ENCODE data around the gene CLIC5.

Gene CLIC5

GRCh38 chr6:46032110-46032998, 16.7 kb upstream of the CLIC5 start:
- DNase-seq: no peak

DNA sequence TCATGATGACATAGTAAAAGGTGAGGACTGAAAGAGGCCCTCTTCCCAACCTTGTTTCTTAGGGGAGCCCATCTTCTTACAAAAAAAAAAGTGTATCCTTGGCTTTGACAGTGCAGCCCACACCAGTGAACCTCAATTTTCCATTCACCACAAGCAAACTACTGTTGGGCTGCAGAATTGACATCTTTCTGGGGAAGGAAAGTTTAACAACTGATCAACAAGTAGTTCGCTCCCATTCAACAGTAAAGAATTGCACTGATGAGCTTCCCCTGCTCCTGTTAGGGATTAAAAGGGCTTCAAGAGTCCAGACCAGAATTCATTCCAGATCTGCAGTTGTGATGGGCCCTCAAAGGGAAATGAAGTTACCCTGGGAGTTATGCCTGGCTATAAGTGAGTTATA, 13.9 kb upstream of the CLIC5 start:
- DNase-seq: no peak

DNA sequence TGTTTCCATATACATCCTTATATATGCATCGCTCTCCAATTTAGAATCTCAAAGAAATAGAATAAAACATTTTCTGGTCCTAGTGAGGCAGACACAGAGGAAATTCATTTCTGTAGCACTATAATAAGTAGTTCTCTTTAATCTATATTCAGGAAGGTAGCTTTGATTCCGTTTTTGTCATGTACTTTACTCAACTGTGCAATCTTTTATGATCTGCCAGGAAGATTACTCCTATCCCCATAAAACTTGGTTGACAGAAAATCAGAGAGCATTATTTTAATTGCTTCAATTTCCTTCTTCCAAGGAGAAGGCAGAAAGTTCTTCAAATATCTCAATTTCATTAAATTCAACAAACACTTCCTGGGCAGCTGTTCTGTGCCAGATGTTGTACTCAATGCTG, 10.6 kb upstream of the CLIC5 start:
- no peak for DNase-seq

GRCh38 chr6:46025573-46025972, 9.9 kb upstream of the CLIC5 start:
- no peak for DNase-seq

DNA sequence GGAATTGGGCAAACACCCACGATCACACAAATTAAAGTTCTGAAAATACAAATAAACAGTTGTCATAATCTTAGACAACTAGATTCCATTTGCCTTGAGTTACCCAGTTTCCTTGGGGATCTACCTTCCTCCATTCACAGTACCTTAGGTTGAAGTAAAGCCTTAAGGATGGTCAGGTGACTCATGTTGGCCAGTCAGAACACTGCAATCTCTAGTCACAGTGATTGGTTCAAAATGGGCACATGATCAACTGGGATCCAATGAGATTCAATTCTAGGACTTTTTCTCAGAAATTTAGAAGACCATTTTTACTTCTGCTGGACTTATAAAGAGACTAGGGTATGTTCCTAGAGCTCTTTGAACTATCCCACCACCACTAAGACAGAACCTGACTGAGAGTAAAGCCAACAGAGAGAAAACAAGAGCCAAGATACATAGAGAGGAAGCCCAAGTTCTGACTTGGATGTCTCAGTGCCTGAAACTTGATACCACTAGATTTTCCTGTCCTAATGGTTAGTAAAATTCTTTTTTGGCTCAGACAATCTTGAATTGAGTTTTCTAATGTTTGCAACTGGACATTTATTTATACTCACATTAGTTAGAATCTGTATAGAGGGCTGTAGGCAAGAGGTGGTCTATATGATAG, 8.6 kb upstream of the CLIC5 start:
- DNase-seq: no peak

- no peak for DNase-seq
Measured at GRCh38 chr6:46023216-46023915, 7.7 kb upstream of the CLIC5 start.

DNA sequence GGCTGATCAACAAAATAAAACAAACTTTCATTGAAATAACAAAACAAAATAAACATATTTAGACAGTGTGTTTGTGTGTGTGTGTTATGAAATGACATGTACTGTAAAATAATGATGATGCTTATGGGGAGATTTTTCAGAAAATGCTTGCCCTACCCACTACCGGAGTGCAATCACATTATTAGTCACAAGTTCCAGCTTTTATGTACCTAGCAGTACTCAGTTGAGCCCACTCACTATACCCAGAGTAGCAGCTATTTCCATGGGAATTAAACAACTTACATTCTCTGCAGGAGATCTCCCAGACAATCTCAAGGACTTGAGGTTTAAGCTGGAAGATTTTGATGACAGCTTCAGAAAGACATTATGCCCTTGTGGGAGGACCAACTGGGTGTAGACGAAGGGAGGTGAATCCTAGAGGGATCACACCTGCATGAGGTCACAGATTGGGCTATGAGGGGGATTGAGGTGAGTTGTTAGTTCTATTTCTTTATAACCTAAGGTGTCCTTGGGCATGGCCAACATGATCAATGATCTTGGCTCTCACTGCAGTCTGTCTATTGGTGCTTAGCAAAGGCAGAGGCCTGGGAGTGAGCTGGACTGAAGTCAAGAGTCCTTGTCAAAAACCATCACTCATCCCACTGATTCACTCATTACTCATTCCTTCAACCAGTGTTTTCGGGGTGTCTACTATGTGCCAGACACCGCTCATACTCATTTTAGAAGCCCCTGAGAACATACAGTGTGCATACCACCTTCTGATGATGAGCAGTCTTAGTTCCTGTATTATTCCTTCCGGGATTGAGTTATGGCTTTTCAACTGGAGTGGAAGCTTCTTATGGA, 6.7 kb upstream of the CLIC5 start:
- no peak for DNase-seq

GRCh38 chr6:46017726-46018125, 2.1 kb upstream of the CLIC5 start:
- DNase-seq: no peak

- no peak for DNase-seq
Measured at GRCh38 chr6:46016063-46016608, 476 bp upstream of the CLIC5 start.

- DNase-seq: no peak
Measured at GRCh38 chr6:46014511-46015118, 1.0 kb downstream of the CLIC5 start.

DNA sequence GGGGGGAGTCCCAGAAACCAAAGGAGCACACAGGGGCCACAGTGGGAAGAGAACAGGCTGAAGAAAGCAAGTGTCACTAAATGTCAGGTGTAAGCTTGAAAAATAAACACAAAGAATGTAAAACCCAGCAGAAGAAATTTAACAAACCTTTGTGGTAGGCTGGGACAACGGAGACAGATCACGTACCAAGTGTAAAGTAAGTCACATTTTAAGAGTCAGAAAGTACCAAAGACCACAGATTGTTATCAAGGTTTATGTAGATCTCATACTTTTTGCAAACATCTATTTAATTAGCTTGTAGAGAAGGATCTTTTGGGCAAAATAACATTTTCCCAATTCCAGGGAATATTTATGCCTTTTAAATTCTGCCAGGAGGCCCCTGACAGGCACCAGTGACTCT, 1.6 kb downstream of the CLIC5 start:
- DNase-seq: no peak

- DNase-seq: no peak
Measured at GRCh38 chr6:46013639-46014038, 2.0 kb downstream of the CLIC5 start.

DNA sequence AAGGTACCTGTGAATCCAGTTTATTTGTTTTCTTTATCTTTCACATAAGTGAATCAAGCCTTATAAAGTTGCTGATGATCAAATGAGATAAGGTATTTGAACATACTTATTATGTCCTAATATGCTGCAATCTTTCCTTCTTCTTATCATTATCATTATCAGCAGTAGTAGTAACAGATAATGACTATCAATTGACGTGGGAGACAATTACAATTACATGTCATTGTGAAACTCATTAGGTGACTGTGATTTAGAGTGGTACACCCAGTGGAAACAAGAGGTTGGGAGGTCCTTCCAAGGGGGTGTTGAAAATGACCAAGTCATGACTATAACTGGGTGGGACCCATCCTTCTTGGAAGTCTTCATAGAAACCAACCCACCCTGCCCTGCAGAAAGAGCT, 2.8 kb downstream of the CLIC5 start:
- no peak for DNase-seq

- no peak for DNase-seq
Measured at GRCh38 chr6:46011188-46012085, 4.2 kb downstream of the CLIC5 start.

DNA sequence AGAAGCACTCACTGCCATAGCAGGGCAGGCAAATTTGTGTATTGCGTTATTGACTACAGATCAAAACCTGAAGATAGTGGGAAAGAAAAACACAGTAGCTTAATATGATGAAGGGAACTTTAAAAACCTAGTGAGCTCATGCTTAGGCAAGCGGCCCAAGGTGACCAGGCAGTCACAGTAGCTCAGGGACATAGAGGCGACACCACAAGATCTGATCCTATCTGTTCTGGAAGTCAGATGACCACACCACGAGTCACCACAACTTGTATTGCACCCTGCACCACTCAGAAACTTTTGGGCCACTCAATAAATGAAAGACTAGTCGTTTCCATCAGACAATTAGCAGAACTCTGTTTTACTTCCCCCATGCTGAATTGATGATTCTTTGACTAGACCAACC, 4.9 kb downstream of the CLIC5 start:
- no peak for DNase-seq

- DNase-seq: no peak
Measured at GRCh38 chr6:46010270-46010669, 5.4 kb downstream of the CLIC5 start.

DNA sequence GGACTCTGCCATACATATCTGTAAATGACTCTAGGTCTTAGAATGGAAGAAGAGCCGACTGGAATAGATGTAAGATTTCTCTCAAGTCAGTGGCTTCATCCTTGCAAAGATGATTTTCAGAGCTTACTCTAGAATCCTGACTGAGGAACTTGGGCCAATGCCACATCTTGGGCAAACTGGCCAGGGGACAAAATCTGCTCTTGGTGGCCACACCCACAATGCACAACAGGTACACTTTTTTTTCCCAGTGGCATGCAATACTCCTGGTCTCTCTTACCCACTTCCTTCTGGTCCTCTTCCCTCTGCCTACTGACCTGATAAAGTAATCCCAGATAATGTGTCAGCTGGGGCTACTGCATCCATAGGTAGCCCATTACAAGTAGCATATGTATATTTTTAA, 13.4 kb downstream of the CLIC5 start:
- no peak for DNase-seq

- no peak for DNase-seq
Measured at GRCh38 chr6:46000905-46001304, 14.8 kb downstream of the CLIC5 start.

DNA sequence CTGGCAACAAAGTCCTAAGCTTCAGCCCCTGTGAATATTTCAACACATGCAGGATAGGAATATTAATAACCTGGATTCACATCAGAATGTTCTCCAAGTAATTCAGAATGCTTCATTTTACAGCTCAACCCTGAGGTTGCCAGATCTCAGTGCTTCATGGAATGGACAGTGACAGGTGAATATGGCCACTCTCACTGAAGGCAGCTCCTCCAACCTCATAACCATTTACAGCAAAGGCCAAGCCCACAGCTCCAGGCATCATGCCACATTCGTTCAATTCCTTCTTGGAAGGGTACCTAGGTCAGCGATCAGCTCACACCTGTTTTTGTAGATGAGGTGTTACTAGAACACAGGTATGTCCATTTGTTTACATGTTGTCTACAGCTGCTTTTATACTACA, 17.1 kb downstream of the CLIC5 start:
- DNase-seq: no peak

DNA sequence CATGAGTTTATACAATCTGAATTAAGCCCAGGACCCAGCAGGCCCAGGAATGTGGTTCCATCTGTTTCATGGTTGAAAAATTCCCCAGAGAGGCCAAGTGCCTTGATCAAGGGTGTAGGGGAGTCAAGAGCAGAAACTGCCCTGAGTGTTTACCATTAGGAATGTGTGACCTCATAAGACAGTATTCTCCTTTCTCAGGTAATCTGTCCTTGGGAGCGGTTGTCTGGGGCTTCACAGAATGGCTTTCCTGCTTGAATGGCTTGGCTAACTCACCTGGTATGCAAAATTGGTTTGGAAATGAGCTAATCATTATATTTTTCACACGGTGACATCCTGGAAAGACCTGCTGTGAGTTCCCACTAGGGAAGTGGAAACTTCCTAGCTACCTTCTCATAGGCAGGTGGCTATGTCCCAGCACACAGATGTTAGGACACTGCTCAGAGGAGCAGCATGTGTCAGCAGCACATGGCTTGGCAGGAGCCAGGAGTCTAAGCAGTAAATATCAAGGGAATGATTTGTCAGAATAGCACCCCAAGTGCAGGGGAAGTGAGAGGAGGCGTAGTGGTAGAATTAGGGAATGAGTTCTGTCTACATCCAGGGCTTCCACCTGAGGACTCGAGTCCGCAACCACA, 17.7 kb downstream of the CLIC5 start:
- no peak for DNase-seq

- no peak for DNase-seq
Measured at GRCh38 chr6:45991189-45991588, 24.5 kb downstream of the CLIC5 start.
